NCI-H345 (cell line): ENCODE data around the gene MYO1D.
"Not testable (repeated sequence)": the region's sequence is repeated elsewhere in the genome, so short reads cannot be mapped to it uniquely, and the experiment has no call there.

Source experiments
- DNase-seq: peaks from one replicate; lab custom pipeline; 2025; lab: John Stamatoyannopoulos, UW

MYO1D gene

GRCh38 chr17:32774695-32775084 lies 102.2 kb downstream of the MYO1D start:
- no peak for DNase-seq

- no peak for DNase-seq
Observed at GRCh38 chr17:32773856-32774694, 102.8 kb downstream of the MYO1D start.

GRCh38 chr17:32772453-32773025 lies 104.4 kb downstream of the MYO1D start:
- DNase-seq: no peak

- DNase-seq: no peak
Observed at GRCh38 chr17:32771396-32771795, 105.5 kb downstream of the MYO1D start.

GRCh38 chr17:32769846-32770245 lies 107.1 kb downstream of the MYO1D start:
- DNase-seq: no peak

GRCh38 chr17:32763855-32764439 lies 113.0 kb downstream of the MYO1D start:
- no peak for DNase-seq

- no peak for DNase-seq
Observed at GRCh38 chr17:32759476-32759875, 117.4 kb downstream of the MYO1D start.

- DNase-seq: no peak
Observed at GRCh38 chr17:32757963-32758362, 119.0 kb downstream of the MYO1D start.

GRCh38 chr17:32756696-32757095 lies 120.2 kb downstream of the MYO1D start:
- DNase-seq: no peak

GRCh38 chr17:32755045-32755805 lies 121.7 kb downstream of the MYO1D start:
- no peak for DNase-seq

- DNase-seq: no peak
Observed at GRCh38 chr17:32752934-32753333, 124.0 kb downstream of the MYO1D start.

- DNase-seq: no peak
Observed at GRCh38 chr17:32747856-32748255, 129.1 kb downstream of the MYO1D start.

- no peak for DNase-seq
Observed at GRCh38 chr17:32746698-32747097, 130.2 kb downstream of the MYO1D start.

- no peak for DNase-seq
Observed at GRCh38 chr17:32746280-32746679, 130.6 kb downstream of the MYO1D start.

- DNase-seq: no peak
Observed at GRCh38 chr17:32742681-32743538, 134.0 kb downstream of the MYO1D start.

- no peak for DNase-seq
Observed at GRCh38 chr17:32741381-32741780, 135.5 kb downstream of the MYO1D start.

GRCh38 chr17:32739722-32740121 lies 137.2 kb downstream of the MYO1D start:
- DNase-seq: no peak

GRCh38 chr17:32739151-32739550 lies 137.8 kb downstream of the MYO1D start:
- DNase-seq: not testable (repeated sequence)

- DNase-seq: no peak
Observed at GRCh38 chr17:32733401-32733800, 143.5 kb downstream of the MYO1D start.

- DNase-seq: no peak
Observed at GRCh38 chr17:32732900-32733299, 144.0 kb downstream of the MYO1D start.

- no peak for DNase-seq
Observed at GRCh38 chr17:32732296-32732642, 144.7 kb downstream of the MYO1D start.
